Measurements from ENCODE around the gene MEPCE.

The MEPCE gene

DNA sequence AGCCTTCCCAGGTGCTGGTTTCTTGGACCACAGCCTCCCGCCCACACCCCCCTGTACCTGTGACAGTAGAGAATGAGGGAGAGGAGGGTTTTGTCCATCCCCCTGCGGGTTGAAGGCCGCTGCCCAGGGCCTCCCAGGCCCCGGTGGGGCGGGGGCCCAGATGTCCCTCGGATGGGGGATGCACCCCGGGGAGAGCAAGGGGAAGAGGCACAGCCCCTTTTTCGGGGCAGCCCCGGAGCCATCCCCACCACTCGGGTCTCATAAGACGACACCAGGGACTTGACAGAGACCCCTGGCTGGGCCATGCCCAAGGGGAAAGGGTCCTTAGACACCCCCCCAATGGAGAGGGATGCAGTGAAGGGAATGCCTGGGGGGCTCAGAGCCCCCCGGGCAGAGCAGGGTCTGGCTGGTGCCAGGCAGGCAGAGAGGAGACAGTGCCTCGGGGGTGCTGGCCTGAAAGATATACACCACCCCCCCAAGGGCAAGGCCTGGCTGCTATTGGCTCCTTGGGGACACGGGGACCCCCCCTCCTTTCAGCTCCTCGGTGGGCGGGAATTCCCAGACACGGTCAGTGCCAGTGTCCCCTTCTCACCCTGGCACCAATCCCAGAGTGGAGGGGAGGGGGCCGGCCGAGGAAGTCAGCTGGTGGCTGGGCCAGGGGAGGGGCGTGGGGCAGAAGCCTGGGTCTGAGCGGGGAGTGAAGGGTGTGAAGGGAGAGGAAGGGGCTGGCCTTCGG, 38.2 kb downstream of the MEPCE start:
- Histone ChIP-seq H3K9ac (ENCODE audit: insufficient read length) (no peak overlapping the region), H3K27ac (no peak overlapping the region)

DNA sequence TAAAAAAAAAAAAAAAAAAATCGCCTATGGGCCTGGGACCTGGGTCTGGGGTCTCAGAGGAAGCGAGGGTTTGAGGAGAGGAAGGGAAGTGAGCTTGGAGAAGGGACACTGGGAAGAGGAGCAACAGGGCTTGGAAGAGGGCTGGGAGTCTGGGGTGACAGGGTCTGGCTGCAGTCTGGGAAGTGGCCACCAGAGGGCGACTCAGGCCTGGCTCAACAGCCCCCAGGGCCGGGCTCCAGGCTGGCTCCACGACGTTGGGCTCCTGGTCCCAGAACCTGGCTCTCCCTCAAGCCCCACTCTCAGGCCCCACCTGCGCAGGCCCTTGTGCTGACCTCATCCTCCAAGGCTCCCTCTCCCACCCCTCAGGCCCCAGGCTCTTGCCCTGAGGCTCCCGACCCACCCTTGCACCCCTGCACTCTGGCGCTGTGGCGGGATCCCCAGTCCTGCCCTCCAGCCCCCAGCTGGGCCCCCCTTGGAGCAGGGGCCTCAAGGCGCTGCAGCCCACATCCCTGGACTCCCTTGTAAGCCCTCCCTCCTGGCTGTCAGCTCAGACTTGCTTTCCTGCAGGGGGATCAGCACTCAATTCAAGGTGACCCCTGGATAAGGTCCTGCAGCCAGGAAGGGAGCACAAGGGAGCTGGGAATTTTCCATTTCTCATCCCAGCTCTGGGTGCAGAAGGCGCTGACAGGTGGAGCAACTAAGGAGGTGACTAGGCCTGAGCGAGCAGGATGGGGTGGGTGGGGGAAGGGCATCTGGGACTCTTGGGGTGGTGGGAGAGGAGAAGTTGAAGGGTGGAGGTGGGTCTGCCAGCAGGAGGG, 39.8 kb downstream of the MEPCE start:
- TF ChIP-seq POLR2AphosphoS5 (IDR thresholded peaks at IDR 0.05; ENCODE audit: borderline replicate concordance, low read depth, low read length) (0 out of 2 replicates have a peak, but pooled peaks have one; percentile 16), EZH2 (IDR thresholded peaks at IDR 0.05) (no peak), FOXP2 (optimal IDR thresholded peaks at IDR 0.05; ENCODE audit: control extremely low read depth, extremely low read length, insufficient read depth) (peak; percentile 12)
- Histone ChIP-seq H3K36me3 (ENCODE audit: insufficient read depth, low read length) (peaks cover 6% of the 10 kb centered on the region; the same call in 1 of the 2 replicates), H3K9me3 (ENCODE audit: low read depth, low read length) (no peaks in the 10 kb centered on the region), H3K27ac (no peak overlapping the region), H3K4me3 (no peak overlapping the region), H3K9ac (ENCODE audit: insufficient read length) (no peak overlapping the region)
- peak; percentile 28 for DNase-seq (ENCODE audit: low read depth, low spot score)

More for the DNA sequence above, 38.2 kb downstream of the MEPCE start:
- no peaks in the 10 kb centered on the region for H3K9me3 ChIP-seq (ENCODE audit: low read depth, low read length)
- TF ChIP-seq EZH2 (IDR thresholded peaks at IDR 0.05), result no peak
- no peak for TF ChIP-seq FOXP2 (optimal IDR thresholded peaks at IDR 0.05; ENCODE audit: control extremely low read depth, extremely low read length, insufficient read depth)
- TF ChIP-seq POLR2AphosphoS5 (IDR thresholded peaks at IDR 0.05; ENCODE audit: borderline replicate concordance, low read depth, low read length), result no peak
- no peak overlapping the region for H3K4me3 ChIP-seq
- H3K36me3 ChIP-seq (ENCODE audit: insufficient read depth, low read length), result no peaks in the 10 kb centered on the region; the same call in 1 of the 2 replicates
- no peak for DNase-seq (ENCODE audit: low read depth, low spot score)

DNA sequence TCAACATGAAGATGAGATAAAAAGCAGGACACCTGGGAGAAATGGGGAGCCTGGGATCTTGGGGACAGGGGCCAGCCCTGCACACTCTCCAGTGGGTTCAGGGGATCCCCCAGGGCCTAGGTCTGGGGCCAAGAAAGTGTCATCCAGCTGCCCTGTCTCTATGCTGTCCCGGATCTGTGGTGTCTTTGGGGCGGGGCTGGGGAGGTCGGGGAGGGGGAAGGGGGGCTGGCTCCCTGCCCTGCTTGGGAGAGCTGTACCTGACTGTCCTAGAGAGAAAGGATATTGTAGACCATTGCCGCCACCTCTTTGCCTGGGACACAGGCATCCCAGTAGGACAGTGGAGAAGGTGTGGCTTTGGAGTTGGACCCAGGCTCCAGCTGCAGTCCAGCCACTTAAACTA, 41.4 kb downstream of the MEPCE start:
- no peak for DNase-seq (ENCODE audit: low read depth, low spot score)
- TF ChIP-seq EZH2 (IDR thresholded peaks at IDR 0.05) (no peak), FOXP2 (optimal IDR thresholded peaks at IDR 0.05; ENCODE audit: control extremely low read depth, extremely low read length, insufficient read depth) (no peak), POLR2AphosphoS5 (IDR thresholded peaks at IDR 0.05; ENCODE audit: borderline replicate concordance, low read depth, low read length) (no peak)

DNA sequence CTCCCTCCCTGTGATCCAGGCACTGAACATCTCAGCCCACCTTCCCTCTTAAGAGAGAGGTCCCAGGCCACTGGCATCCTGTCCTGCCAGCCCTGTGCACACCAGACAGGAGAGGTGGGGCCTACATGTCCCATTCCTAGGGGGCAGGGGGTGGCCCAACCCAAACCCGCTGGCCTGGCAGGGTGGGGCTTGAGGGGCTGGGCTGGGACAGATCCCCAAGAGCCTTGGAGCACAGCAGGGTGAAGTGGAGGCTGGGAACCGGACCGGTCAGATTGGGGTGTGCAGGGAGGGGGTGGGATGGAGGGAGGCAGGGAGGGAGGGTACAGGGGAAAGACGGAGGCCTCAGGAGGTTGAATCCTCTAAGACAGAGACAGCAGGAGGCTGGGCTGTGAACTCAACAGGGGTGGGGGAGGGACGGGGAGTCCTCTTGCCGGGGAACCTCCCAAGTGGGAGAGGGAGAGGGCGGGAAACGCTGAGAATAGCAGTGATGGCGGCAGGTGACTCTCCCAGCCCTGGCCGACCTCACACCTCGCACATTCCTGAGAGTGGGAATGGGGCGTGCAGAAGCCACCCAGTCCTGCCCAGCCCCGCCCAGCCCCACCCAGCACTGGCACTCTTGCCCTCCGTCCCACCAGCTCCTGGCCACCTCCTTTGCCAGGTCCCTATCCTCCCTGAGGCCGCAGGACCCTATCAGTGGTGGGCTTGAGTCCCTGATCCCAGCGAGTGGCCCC, 42.7 kb downstream of the MEPCE start:
- H3K36me3 ChIP-seq (ENCODE audit: insufficient read depth, low read length), result peaks cover 7% of the 10 kb centered on the region; the same call in 1 of the 2 replicates
- TF ChIP-seq EZH2 (IDR thresholded peaks at IDR 0.05) (no peak), FOXP2 (optimal IDR thresholded peaks at IDR 0.05; ENCODE audit: control extremely low read depth, extremely low read length, insufficient read depth) (no peak), POLR2AphosphoS5 (IDR thresholded peaks at IDR 0.05; ENCODE audit: borderline replicate concordance, low read depth, low read length) (no peak)
- no peaks in the 10 kb centered on the region for H3K9me3 ChIP-seq (ENCODE audit: low read depth, low read length)
- peak overlapping the region; percentile 93 for H3K27ac ChIP-seq
- peak overlapping the region; percentile 74 for H3K4me3 ChIP-seq
- no peak for DNase-seq (ENCODE audit: low read depth, low spot score)
- H3K9ac ChIP-seq (ENCODE audit: insufficient read length), result no peak overlapping the region

More for the DNA sequence above, 41.4 kb downstream of the MEPCE start:
- Histone ChIP-seq H3K27ac (no peak overlapping the region), H3K36me3 (ENCODE audit: insufficient read depth, low read length) (peaks cover 7% of the 10 kb centered on the region; the same call in 1 of the 2 replicates), H3K9ac (ENCODE audit: insufficient read length) (no peak overlapping the region), H3K4me3 (no peak overlapping the region), H3K9me3 (ENCODE audit: low read depth, low read length) (no peaks in the 10 kb centered on the region)

DNA sequence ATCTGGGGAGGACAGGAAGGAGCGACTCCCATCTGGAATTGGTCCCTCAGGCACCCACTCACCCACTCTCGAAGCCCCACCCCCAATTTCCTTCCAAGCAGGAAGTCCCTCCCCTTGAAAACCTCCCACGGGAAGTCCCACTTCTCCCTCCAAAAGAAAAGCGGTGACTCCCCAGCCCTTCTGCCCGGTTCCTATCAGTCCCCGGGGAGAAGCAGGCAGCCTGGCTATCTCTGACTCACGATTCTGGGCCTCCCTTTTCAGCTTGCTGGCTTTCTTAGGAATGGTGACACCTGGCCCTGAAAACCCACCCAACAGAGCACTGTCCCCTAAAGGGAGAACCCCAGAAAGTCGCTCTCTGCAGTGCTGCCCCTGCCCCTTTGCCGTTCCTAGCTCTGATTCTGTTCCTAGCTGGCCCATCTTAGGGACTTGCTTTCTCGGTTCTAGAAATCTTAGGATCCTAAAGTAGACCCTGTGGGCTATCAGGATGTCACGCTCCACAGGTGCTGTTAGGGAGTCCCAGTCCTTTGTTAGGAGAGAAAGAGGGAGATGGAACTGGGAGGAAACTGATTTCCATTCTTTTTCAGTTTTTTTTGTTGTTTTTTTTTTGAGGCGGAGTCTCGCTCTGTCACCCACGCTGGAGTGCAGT, 43.3 kb downstream of the MEPCE start:
- peak; percentile 74 for TF ChIP-seq POLR2AphosphoS5 (IDR thresholded peaks at IDR 0.05; ENCODE audit: borderline replicate concordance, low read depth, low read length)
- TF ChIP-seq FOXP2 (optimal IDR thresholded peaks at IDR 0.05; ENCODE audit: control extremely low read depth, extremely low read length, insufficient read depth), result no peak
- peak overlapping the region; percentile 93 for H3K27ac ChIP-seq
- peak; percentile 35 for DNase-seq (ENCODE audit: low read depth, low spot score)

DNA sequence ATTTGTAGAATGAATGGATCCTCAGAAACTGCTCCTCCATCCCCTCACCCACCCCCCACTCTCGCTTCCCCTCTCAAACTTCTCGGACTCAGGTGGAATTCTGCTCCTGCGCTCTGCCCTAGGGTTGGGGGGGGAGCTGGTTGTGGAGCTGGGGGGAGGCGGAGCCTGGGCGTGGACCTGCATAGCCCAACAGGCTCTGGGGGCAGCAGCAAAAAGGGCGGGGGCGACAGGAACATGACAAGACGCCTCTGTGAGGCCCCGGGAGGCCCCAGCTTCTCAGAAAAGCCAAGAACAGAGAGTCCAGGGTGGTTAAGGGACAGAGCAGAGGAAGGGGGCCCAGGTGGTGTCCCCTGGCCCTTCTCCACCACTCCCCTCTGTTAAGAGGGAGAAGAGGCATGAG, 45.9 kb downstream of the MEPCE start:
- no peaks in the 10 kb centered on the region for H3K9me3 ChIP-seq (ENCODE audit: low read depth, low read length)
- peaks cover 7% of the 10 kb centered on the region; the same call in 1 of the 2 replicates for H3K36me3 ChIP-seq (ENCODE audit: insufficient read depth, low read length)
- DNase-seq (ENCODE audit: low read depth, low spot score), result no peak
- no peak for TF ChIP-seq EZH2 (IDR thresholded peaks at IDR 0.05)
- no peak for TF ChIP-seq POLR2AphosphoS5 (IDR thresholded peaks at IDR 0.05; ENCODE audit: borderline replicate concordance, low read depth, low read length)
- no peak for TF ChIP-seq FOXP2 (optimal IDR thresholded peaks at IDR 0.05; ENCODE audit: control extremely low read depth, extremely low read length, insufficient read depth)
- peak overlapping the region; percentile 44 for H3K27ac ChIP-seq
- H3K9ac ChIP-seq (ENCODE audit: insufficient read length), result peak overlapping the region; percentile 28
- H3K4me3 ChIP-seq, result no peak overlapping the region; the same call in 1 of the 2 replicates

More for the DNA sequence above, 43.3 kb downstream of the MEPCE start:
- Histone ChIP-seq H3K9me3 (ENCODE audit: low read depth, low read length) (no peaks in the 10 kb centered on the region), H3K9ac (ENCODE audit: insufficient read length) (peak overlapping the region; percentile 75), H3K4me3 (peak overlapping the region; percentile 74), H3K36me3 (ENCODE audit: insufficient read depth, low read length) (peaks cover 7% of the 10 kb centered on the region; the same call in 1 of the 2 replicates)

DNA sequence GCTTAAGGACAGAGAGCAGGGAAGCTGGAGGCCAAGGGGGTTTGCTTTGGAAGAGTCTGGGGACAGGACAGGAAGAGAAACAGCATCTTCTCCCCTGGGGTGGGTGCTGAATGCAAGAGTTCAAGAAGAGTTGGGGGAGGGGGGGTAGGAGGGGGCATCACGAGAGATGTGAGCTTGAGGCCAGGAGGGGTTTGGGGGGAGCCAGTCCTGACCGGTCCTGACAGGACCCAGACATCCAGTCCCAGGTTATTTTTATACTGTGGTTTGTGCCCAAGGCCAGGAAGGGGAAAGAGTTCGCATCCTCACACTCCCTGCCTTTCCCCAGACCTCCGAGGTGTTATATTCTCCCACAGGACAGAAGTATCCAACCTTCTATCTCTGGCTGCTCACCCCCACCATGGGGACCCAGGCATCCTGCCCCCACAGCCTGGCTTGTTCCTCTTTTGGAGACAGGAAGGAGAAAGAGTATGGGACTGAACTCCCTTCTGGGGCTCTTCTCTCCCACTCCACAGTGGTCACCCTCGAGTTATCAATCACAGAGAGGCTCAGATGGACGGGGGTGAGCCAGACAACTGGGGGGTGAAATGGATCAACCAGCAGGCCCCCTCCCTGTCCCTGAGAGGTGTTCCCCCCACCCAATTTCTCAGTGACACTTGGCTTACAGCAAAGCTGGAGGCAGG, 46.6 kb downstream of the MEPCE start:
- no peaks in the 10 kb centered on the region for H3K9me3 ChIP-seq (ENCODE audit: low read depth, low read length)
- peak overlapping the region; percentile 44 for H3K27ac ChIP-seq
- H3K4me3 ChIP-seq, result peak overlapping the region; percentile 97
- H3K36me3 ChIP-seq (ENCODE audit: insufficient read depth, low read length), result peaks cover 7% of the 10 kb centered on the region; the same call in 1 of the 2 replicates
- DNase-seq (ENCODE audit: low read depth, low spot score), result no peak
- TF ChIP-seq EZH2 (IDR thresholded peaks at IDR 0.05) (no peak), FOXP2 (optimal IDR thresholded peaks at IDR 0.05; ENCODE audit: control extremely low read depth, extremely low read length, insufficient read depth) (no peak), POLR2AphosphoS5 (IDR thresholded peaks at IDR 0.05; ENCODE audit: borderline replicate concordance, low read depth, low read length) (no peak)
- peak overlapping the region; percentile 28 for H3K9ac ChIP-seq (ENCODE audit: insufficient read length)
